ENCODE measurements around the gene MRPL12.
"Not testable (repeated sequence)": the region's sequence is repeated elsewhere in the genome, so short reads cannot be mapped to it uniquely, and the experiment has no call there.

The MRPL12 gene

GRCh38 chr17:81716674-81716996 lies 13.5 kb downstream of the MRPL12 start:
- no peak for DNase-seq (ENCODE audit: low spot score)

GRCh38 chr17:81717049-81717765 lies 14.0 kb downstream of the MRPL12 start:
- no peak for DNase-seq (ENCODE audit: low spot score)

- DNase-seq (ENCODE audit: low spot score), result no peak
These were observed 14.6 kb downstream of the MRPL12 start for GRCh38 chr17:81717766-81718089.

- no peak for DNase-seq (ENCODE audit: low spot score)
These were observed 16.5 kb downstream of the MRPL12 start for GRCh38 chr17:81719410-81720266.

GRCh38 chr17:81720267-81721071 lies 17.3 kb downstream of the MRPL12 start:
- no peak for DNase-seq (ENCODE audit: low spot score)

GRCh38 chr17:81722184-81723120 lies 19.3 kb downstream of the MRPL12 start:
- no peak for DNase-seq (ENCODE audit: low spot score)

GRCh38 chr17:81723651-81724209 lies 20.6 kb downstream of the MRPL12 start:
- DNase-seq (ENCODE audit: low spot score), result no peak

GRCh38 chr17:81725439-81725838 lies 22.3 kb downstream of the MRPL12 start:
- no peak for DNase-seq (ENCODE audit: low spot score)

- no peak for DNase-seq (ENCODE audit: low spot score)
These were observed 22.8 kb downstream of the MRPL12 start for GRCh38 chr17:81726004-81726403.

GRCh38 chr17:81727324-81728031 lies 24.3 kb downstream of the MRPL12 start:
- DNase-seq (ENCODE audit: low spot score), result no peak

GRCh38 chr17:81733507-81734404 lies 30.6 kb downstream of the MRPL12 start:
- peak; percentile 64 for DNase-seq (ENCODE audit: low spot score)

GRCh38 chr17:81734405-81735263 lies 31.5 kb downstream of the MRPL12 start:
- no peak for DNase-seq (ENCODE audit: low spot score)

- DNase-seq (ENCODE audit: low spot score), result peak; percentile 54
These were observed 32.3 kb downstream of the MRPL12 start for GRCh38 chr17:81735264-81736102.

GRCh38 chr17:81737947-81738800 lies 35.0 kb downstream of the MRPL12 start:
- DNase-seq (ENCODE audit: low spot score), result no peak

- no peak for DNase-seq (ENCODE audit: low spot score)
These were observed 35.7 kb downstream of the MRPL12 start for GRCh38 chr17:81738801-81739393.

- DNase-seq (ENCODE audit: low spot score), result not testable (repeated sequence)
These were observed 36.4 kb downstream of the MRPL12 start for GRCh38 chr17:81739593-81739992.

Data from NAMALWA (cell line).